Peyer's patch (tissue), 4 donors: Measurements from ENCODE around the gene PML. TPM values are rescaled to one million over a fixed set of nuclear protein-coding genes. Genes with fewer than 3 reads are reported as not detected.

Experiments used
- DNase-seq, 3 donors: peaks; one replicate each; pipeline ENCODE4 v3.0.0-alpha.2; 2017 to 2019
- H3K27ac ChIP-seq, 4 donors: fragments of 200-600 bp; sonication (generic); one replicate each; pipeline ENCODE4 v1.5.1; 2016 to 2019
- H3K27me3 ChIP-seq, 2 donors: fragments of 200-600 bp; sonication (generic); one replicate each; pipeline ENCODE4 v1.5.1; 2019
- H3K36me3 ChIP-seq, 3 donors: fragments of 200-600 bp; sonication (generic); one replicate each; pipeline ENCODE4 v1.5.1; 2016 to 2019
- H3K4me1 ChIP-seq, 4 donors: fragments of 200-600 bp; sonication (generic); one replicate each; pipeline ENCODE4 v1.5.1; 2016 to 2019
- H3K4me3 ChIP-seq, 4 donors: fragments of 200-600 bp; sonication (generic); 1 replicate in 3 of 4; 2 replicates in 1 of 4; pipeline ENCODE4 v1.5.1; 2016 to 2019; ENCODE audit warnings: mild to moderate bottlenecking in 1 of 4
- H3K9me3 ChIP-seq, 4 donors: fragments of 200-600 bp; sonication (generic); one replicate each; pipeline ENCODE4 v1.5.1; 2016 to 2019; ENCODE audit warnings: mild to moderate bottlenecking in 1 of 4
- CTCF ChIP-seq, 6 experiments: fragments of 450-650 bp in 4 of 6; fragments of 200-600 bp in 2 of 6; sonication (generic) in 1 of 6; IDR thresholded peaks; one replicate each; pipeline ENCODE4 v1.5.1; 2017 to 2019; ENCODE audit warnings: antibody characterized with exemption in 6 of 6, mild to moderate bottlenecking in 3 of 6, moderate library complexity in 1 of 6
- POLR2A ChIP-seq, 2 donors: fragments of 450-650 bp; IDR thresholded peaks; one replicate each; pipeline ENCODE4 v1.5.1; 2017; ENCODE audit warnings: antibody characterized with exemption in 2 of 2, mild to moderate bottlenecking in 2 of 2, moderate library complexity in 2 of 2
- total RNA-seq, 4 donors: library from RNA; depleted of rRNA; stranded (reverse); fragments of >200 nt; gene quantifications; one replicate each; pipeline ENCODE4 v1.1.0, GENCODE V29; 2016

PML gene
- total RNA-seq, 4 donors from 2014 or later, result 52.4 to 116 (median 82.9) TPM

GRCh38 chr15:73987681-73988444 lies 6.7 kb upstream of the PML start:
- peaks cover 0 to 66% (median 27%) of the 10 kb centered on the region in 4 donors for H3K4me1 ChIP-seq

GRCh38 chr15:73988445-73988969 lies 6.0 kb upstream of the PML start:
- DNase-seq, result peak in 1 of 3 donors; percentile 14
- H3K4me1 ChIP-seq, result peaks cover 0 to 66% (median 24%) of the 10 kb centered on the region in 4 donors
- H3K27me3 ChIP-seq, result no peaks in the 10 kb centered on the region
- H3K4me3 ChIP-seq, result no peak overlapping the region
- H3K36me3 ChIP-seq, result no peaks in the 10 kb centered on the region
- H3K27ac ChIP-seq, result peak overlapping the region; percentile 7 to 80 (median 22)
- TF ChIP-seq CTCF (IDR thresholded peaks at IDR 0.05), result no peak
- no peak for TF ChIP-seq POLR2A (IDR thresholded peaks at IDR 0.05)
- no peaks in the 10 kb centered on the region for H3K9me3 ChIP-seq

More at GRCh38 chr15:73987681-73988444, 6.7 kb upstream of the PML start:
- Histone ChIP-seq H3K4me3 (no peak overlapping the region), H3K27me3 (no peaks in the 10 kb centered on the region), H3K36me3 (no peaks in the 10 kb centered on the region), H3K27ac (peak overlapping the region in 3 of 4 donors; percentile 7 to 80 (median 35)), H3K9me3 (no peaks in the 10 kb centered on the region)
- no peak for TF ChIP-seq CTCF (IDR thresholded peaks at IDR 0.05)
- no peak for TF ChIP-seq POLR2A (IDR thresholded peaks at IDR 0.05)
- peak in 1 of 3 donors; percentile 15 for DNase-seq

- H3K4me1 ChIP-seq, result peaks cover 0 to 66% (median 28%) of the 10 kb centered on the region in 4 donors
- DNase-seq, result peak in 1 of 3 donors; percentile 8
These were observed 5.3 kb upstream of the PML start for GRCh38 chr15:73989001-73989798.

GRCh38 chr15:73990250-73991005 lies 4.1 kb upstream of the PML start:
- peak in 1 of 3 donors; percentile 12 for DNase-seq
- Histone ChIP-seq H3K27me3 (no peaks in the 10 kb centered on the region), H3K27ac (peak overlapping the region; percentile 35 to 86 (median 76)), H3K36me3 (no peaks in the 10 kb centered on the region), H3K4me3 (no peak overlapping the region), H3K4me1 (peaks cover 0 to 58% (median 17%) of the 10 kb centered on the region in 4 donors), H3K9me3 (no peaks in the 10 kb centered on the region)
- no peak for TF ChIP-seq CTCF (IDR thresholded peaks at IDR 0.05)
- TF ChIP-seq POLR2A (IDR thresholded peaks at IDR 0.05), result no peak

More at GRCh38 chr15:73989001-73989798, 5.3 kb upstream of the PML start:
- Histone ChIP-seq H3K27me3 (no peaks in the 10 kb centered on the region), H3K27ac (peak overlapping the region; percentile 7 to 80 (median 22)), H3K36me3 (no peaks in the 10 kb centered on the region), H3K9me3 (no peaks in the 10 kb centered on the region), H3K4me3 (no peak overlapping the region)
- TF ChIP-seq CTCF (IDR thresholded peaks at IDR 0.05) (no peak), POLR2A (IDR thresholded peaks at IDR 0.05) (no peak)

- Histone ChIP-seq H3K4me1 (peaks cover 0 to 62% (median 19%) of the 10 kb centered on the region in 4 donors), H3K9me3 (no peaks in the 10 kb centered on the region)
- peak in 1 of 3 donors; percentile 15 for DNase-seq
These were observed 3.3 kb upstream of the PML start for GRCh38 chr15:73991260-73991659.

More at GRCh38 chr15:73991260-73991659, 3.3 kb upstream of the PML start:
- H3K27me3 ChIP-seq, result no peaks in the 10 kb centered on the region
- H3K4me3 ChIP-seq, result peak overlapping the region; percentile 62 to 84 (median 80)
- H3K27ac ChIP-seq, result peak overlapping the region; percentile 73 to 86 (median 80)
- no peaks in the 10 kb centered on the region for H3K36me3 ChIP-seq
- TF ChIP-seq POLR2A (IDR thresholded peaks at IDR 0.05) (no peak), CTCF (IDR thresholded peaks at IDR 0.05) (no peak)
